ENCODE data around the gene SHOX.
"Not testable (repeated sequence)": the region's sequence is repeated elsewhere in the genome, so short reads cannot be mapped to it uniquely, and the experiment has no call there.

SHOX gene

GRCh38 chrX:622802-623201 lies 7.8 kb upstream of the SHOX start:
- DNase-seq, result not testable (repeated sequence)

- DNase-seq, result no peak
Measured at GRCh38 chrX:623268-623598, 7.4 kb upstream of the SHOX start.

GRCh38 chrX:623599-624315 lies 6.8 kb upstream of the SHOX start:
- DNase-seq, result no peak

GRCh38 chrX:625137-625691 lies 5.4 kb upstream of the SHOX start:
- no peak for DNase-seq

GRCh38 chrX:626047-626446 lies 4.5 kb upstream of the SHOX start:
- DNase-seq, result not testable (repeated sequence)

- no peak for DNase-seq
Measured at GRCh38 chrX:626745-627509, 3.7 kb upstream of the SHOX start.

GRCh38 chrX:627510-627981 lies 3.0 kb upstream of the SHOX start:
- no peak for DNase-seq

- DNase-seq, result no peak
Measured at GRCh38 chrX:627995-628394, 2.6 kb upstream of the SHOX start.

- no peak for DNase-seq
Measured at GRCh38 chrX:629230-630006, 1.2 kb upstream of the SHOX start.

- no peak for DNase-seq
Measured at GRCh38 chrX:630007-630611, 482 bp upstream of the SHOX start.

- no peak for DNase-seq
Measured at GRCh38 chrX:631802-632365, 1.3 kb downstream of the SHOX start.

GRCh38 chrX:632366-633042 lies 1.9 kb downstream of the SHOX start:
- DNase-seq, result no peak

GRCh38 chrX:633043-633984 lies 2.7 kb downstream of the SHOX start:
- DNase-seq, result no peak

- DNase-seq, result no peak
Measured at GRCh38 chrX:633985-634958, 3.7 kb downstream of the SHOX start.

GRCh38 chrX:635428-636090 lies 5.0 kb downstream of the SHOX start:
- no peak for DNase-seq

GRCh38 chrX:636981-637659 lies 6.5 kb downstream of the SHOX start:
- no peak for DNase-seq

- no peak for DNase-seq
Measured at GRCh38 chrX:637660-638481, 7.3 kb downstream of the SHOX start.
